PC-3 (cell line): Measurements from ENCODE around the gene FIZ1. TPM values are rescaled to one million over a fixed set of nuclear protein-coding genes. Genes with fewer than 3 reads are reported as not detected.
A peak's percentile ranks its signal among the peaks of the same experiment; 100 is the strongest.

Experiments
- ATAC-seq: fragments of 200-7000 bp; cut with Tn5 transposase; 2 replicates; pipeline ENCODE4 v1.9.1; 2020; ENCODE audit warnings: mild to moderate bottlenecking, moderate library complexity
- BruUV-seq: library from RNA; stranded (reverse); fragments of 400-500 nt; replicated peaks from 2 replicates; lab custom pipeline; 2021; lab: Mats Ljungman, UMichigan
- CTCF ChIA-PET: fragments of 300-600 bp; sonication (Branson Sonifier 250); formaldehyde crosslinking; loops from one replicate; lab custom pipeline; 2022; ENCODE audit warnings: antibody characterized with exemption; lab: Charles Lee
- POLR2A ChIA-PET: fragments of 300-600 bp; sonication (Branson Sonifier 250); formaldehyde crosslinking; loops from one replicate; lab custom pipeline; 2022; ENCODE audit warnings: antibody characterized with exemption; ENCODE audit not compliant: unreplicated experiment; lab: Charles Lee
- DNase-seq: peaks from one replicate; pipeline ENCODE4 v3.0.0-alpha.2; 2015
- H2AFZ ChIP-seq: fragments of 300-600 bp; sonication (generic); 2 replicates; pipeline ENCODE4 v1.6.0; 2016; ENCODE audit warnings: antibody characterized with exemption, low read length
- H3F3A ChIP-seq: fragments of 300-600 bp; sonication (generic); one replicate; pipeline ENCODE4 v1.6.0; 2017; ENCODE audit warnings: antibody characterized with exemption, low read length, control low read depth, mild to moderate bottlenecking; ENCODE audit not compliant: unreplicated experiment
- H3K27ac ChIP-seq: fragments of 300-600 bp; sonication (generic); 2 replicates; pipeline ENCODE4 v1.5.1; 2016; ENCODE audit warnings: mild to moderate bottlenecking, low read length
- H3K27me3 ChIP-seq: fragments of 300-600 bp; sonication (generic); 2 replicates; pipeline ENCODE4 v1.6.1; 2016; ENCODE audit warnings: low read length, mixed read lengths
- H3K36me3 ChIP-seq: fragments of 300-600 bp; sonication (generic); 2 replicates; pipeline ENCODE4 v1.6.1; 2016; ENCODE audit warnings: low read depth, mixed run types, low read length, mixed read lengths
- H3K4me1 ChIP-seq: fragments of 300-600 bp; sonication (generic); 2 replicates; pipeline ENCODE4 v1.5.1; 2016; ENCODE audit warnings: low read length; ENCODE audit not compliant: insufficient read depth
- H3K4me2 ChIP-seq: fragments of 300-600 bp; sonication (generic); 2 replicates; pipeline ENCODE4 v1.6.0; 2016; ENCODE audit warnings: low read length
- H3K4me3 ChIP-seq: fragments of 300-600 bp; sonication (generic); 2 replicates; pipeline ENCODE4 v1.5.1; 2016; ENCODE audit warnings: mild to moderate bottlenecking, low read length, mixed read lengths
- H3K79me2 ChIP-seq: fragments of 300-600 bp; sonication (generic); 2 replicates; pipeline ENCODE4 v1.6.1; 2017; ENCODE audit warnings: low read length, mixed read lengths
- H3K9ac ChIP-seq: fragments of 300-600 bp; sonication (generic); 2 replicates; pipeline ENCODE4 v1.6.0; 2016; ENCODE audit warnings: mild to moderate bottlenecking, low read length
- H3K9me2 ChIP-seq: fragments of 300-600 bp; sonication (generic); replicated peaks from 2 replicates; pipeline ENCODE4 v1.6.1; 2016; ENCODE audit warnings: mixed run types, low read length, mixed read lengths
- H3K9me3 ChIP-seq: fragments of 300-600 bp; sonication (generic); 2 replicates; pipeline ENCODE4 v1.6.1; 2016; ENCODE audit warnings: low read length, mixed read lengths
- H4K20me1 ChIP-seq: fragments of 300-600 bp; sonication (generic); 2 replicates; pipeline ENCODE4 v1.6.1; 2016; ENCODE audit warnings: low read length, mixed read lengths
- CTCF ChIP-seq: fragments of 300-600 bp; sonication (generic); conservative IDR thresholded peaks from 2 replicates; pipeline ENCODE4 v1.5.1; 2017; ENCODE audit warnings: antibody characterized with exemption, low read depth, mild to moderate bottlenecking, low read length
- EZH2 ChIP-seq: fragments of 300-600 bp; sonication (generic); IDR thresholded peaks from one replicate; pipeline ENCODE4 v1.6.1; 2017; ENCODE audit warnings: antibody characterized with exemption, mild to moderate bottlenecking, low read length; ENCODE audit not compliant: unreplicated experiment
- EZH2phosphoT487 ChIP-seq: fragments of 300-600 bp; sonication (generic); IDR thresholded peaks from 2 replicates; pipeline ENCODE4 v1.6.1; 2018; ENCODE audit warnings: mild to moderate bottlenecking, antibody characterized with exemption, low read length, borderline replicate concordance
- intact Hi-C: fragments of 100-400 bp; cut with micrococcal nuclease; formaldehyde crosslinking; loops from 2 replicates; pipeline ENCODE4 v1.9.0; 2023
- total RNA-seq: library from RNA; depleted of rRNA; stranded (reverse); fragments of >200 nt; gene quantifications from 2 replicates; pipeline ENCODE4 v1.2.3, GENCODE V29; 2014

Gene FIZ1
- total RNA-seq, 1 experiment from 2014 or later: 11.7 TPM

GRCh38 chr19:55626350-55626749 lies 27.0 kb upstream of the FIZ1 start:
- Histone ChIP-seq H3K9ac (no peak overlapping the region), H3K27ac (no peak overlapping the region), H4K20me1 (peaks cover 4% of the 10 kb centered on the region; the same call in 1 of the 2 replicates), H2AFZ (no peak overlapping the region), H3K4me1 (peaks cover 10% of the 10 kb centered on the region), H3K9me3 (no peaks in the 10 kb centered on the region), H3K27me3 (no peaks in the 10 kb centered on the region), H3K36me3 (no peaks in the 10 kb centered on the region), H3K9me2 (no peaks in the 10 kb centered on the region), H3K79me2 (peaks cover 8% of the 10 kb centered on the region), H3K4me3 (no peak overlapping the region), H3F3A (no peaks in the 10 kb centered on the region), H3K4me2 (no peak overlapping the region)
- intact Hi-C loops: no loop called here
- no peak for ATAC-seq
- ChIA-PET POLR2A (interaction anchor here (0.5 kb wide), 1 partner anchor 8 kb away, joined by 24 read pairs; no protein-coding TSS in a partner anchor), CTCF (no interaction called here)
- no TSS peak for BruUV-seq
- no peak for DNase-seq
- TF ChIP-seq EZH2 (no peak), CTCF (no peak), EZH2phosphoT487 (no peak)

DNA sequence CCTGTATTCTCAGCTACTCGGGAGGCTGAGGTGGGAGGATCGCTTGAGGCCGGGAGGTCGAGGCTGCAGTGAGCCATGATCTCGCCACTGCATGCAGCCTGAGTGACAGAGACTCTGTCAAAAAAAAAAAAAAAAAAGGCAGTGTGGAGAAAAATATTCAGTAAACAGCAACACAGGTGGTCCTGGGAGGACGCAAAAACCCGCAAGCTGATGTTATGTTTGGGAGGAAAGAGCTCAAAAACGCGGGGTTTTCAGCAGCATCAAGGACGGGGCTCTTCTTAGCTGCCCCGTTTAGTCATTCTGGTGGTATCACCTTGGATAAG lies 25.6 kb upstream of the FIZ1 start:
- Histone ChIP-seq H3K9ac (peak overlapping the region; percentile 87), H3K9me2 (no peaks in the 10 kb centered on the region), H2AFZ (peak overlapping the region; percentile 92), H4K20me1 (peaks cover 4% of the 10 kb centered on the region; the same call in 1 of the 2 replicates), H3K4me1 (peaks cover 10% of the 10 kb centered on the region), H3K4me2 (peak overlapping the region; percentile 91), H3K36me3 (no peaks in the 10 kb centered on the region), H3K9me3 (no peaks in the 10 kb centered on the region), H3F3A (no peaks in the 10 kb centered on the region), H3K27ac (peak overlapping the region; percentile 76; the same call in 1 of the 2 replicates), H3K79me2 (peaks cover 8% of the 10 kb centered on the region), H3K4me3 (peak overlapping the region; percentile 71), H3K27me3 (no peaks in the 10 kb centered on the region)
- ATAC-seq: no peak
- intact Hi-C loops: loop anchor here (2.0 kb wide), 1 partner anchor 38 kb away; no protein-coding TSS in a partner anchor
- DNase-seq: no peak
- TSS peak; percentile 67 for BruUV-seq
- ChIA-PET POLR2A (interaction anchor here (0.6 to 1.2 kb wide), 6 partner anchors 8 to 466 kb away, joined by 3 to 6 read pairs (median 4); partner anchors contain the start of genes FIZ1 and U2AF2), CTCF (interaction anchor here (0.5 to 0.7 kb wide), 2 partner anchors 16 to 129 kb away, joined by 3 to 7 read pairs; no protein-coding TSS in a partner anchor)
- TF ChIP-seq EZH2phosphoT487: no peak
- TF ChIP-seq EZH2: no peak
- TF ChIP-seq CTCF: no peak
